Activated effector memory CD4-positive, alpha-beta T cell treated with anti-CD3 and anti-CD28 coated beads, Interleukin-2, amount 50 U/mL, for 16 hours (primary cell): ENCODE data around the gene WDR5.

Experiments used
- DNase-seq: peaks from one replicate; pipeline ENCODE4 v3.0.0-alpha.2; 2020

WDR5 gene

GRCh38 chr9:134174526-134175290, 38.8 kb downstream of the WDR5 start:
- no peak for DNase-seq

- no peak for DNase-seq
These were observed 39.5 kb downstream of the WDR5 start for GRCh38 chr9:134175291-134175807.

GRCh38 chr9:134175808-134176598, 40.1 kb downstream of the WDR5 start:
- no peak for DNase-seq

DNA sequence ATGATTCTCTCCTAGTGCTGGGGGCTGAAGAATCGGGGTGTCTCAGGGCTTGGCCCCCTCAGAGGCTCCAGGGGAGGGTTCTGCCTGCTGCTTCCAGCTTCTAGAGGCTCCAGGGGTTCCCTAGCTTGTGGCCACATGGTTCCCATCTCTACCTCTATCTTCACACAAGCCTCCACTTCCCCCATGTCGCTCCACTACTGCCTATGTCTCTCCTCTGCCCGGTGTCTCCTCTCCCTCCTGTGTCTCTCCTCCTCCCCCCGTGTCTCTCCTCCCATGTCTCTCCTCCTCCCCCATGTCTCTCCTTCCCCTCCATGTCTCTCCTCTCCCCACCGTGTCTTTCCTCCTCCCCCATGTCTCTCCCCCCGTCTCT, 40.7 kb downstream of the WDR5 start:
- DNase-seq: no peak

- no peak for DNase-seq
These were observed 41.3 kb downstream of the WDR5 start for GRCh38 chr9:134177186-134177585.

GRCh38 chr9:134177624-134178393, 41.9 kb downstream of the WDR5 start:
- DNase-seq: no peak

GRCh38 chr9:134178394-134178767, 42.5 kb downstream of the WDR5 start:
- DNase-seq: peak; percentile 45

GRCh38 chr9:134178768-134179551, 43.1 kb downstream of the WDR5 start:
- peak; percentile 58 for DNase-seq

- DNase-seq: peak; percentile 56
These were observed 43.7 kb downstream of the WDR5 start for GRCh38 chr9:134179595-134179917.

- peak; percentile 58 for DNase-seq
These were observed 44.3 kb downstream of the WDR5 start for GRCh38 chr9:134179918-134180785.

DNA sequence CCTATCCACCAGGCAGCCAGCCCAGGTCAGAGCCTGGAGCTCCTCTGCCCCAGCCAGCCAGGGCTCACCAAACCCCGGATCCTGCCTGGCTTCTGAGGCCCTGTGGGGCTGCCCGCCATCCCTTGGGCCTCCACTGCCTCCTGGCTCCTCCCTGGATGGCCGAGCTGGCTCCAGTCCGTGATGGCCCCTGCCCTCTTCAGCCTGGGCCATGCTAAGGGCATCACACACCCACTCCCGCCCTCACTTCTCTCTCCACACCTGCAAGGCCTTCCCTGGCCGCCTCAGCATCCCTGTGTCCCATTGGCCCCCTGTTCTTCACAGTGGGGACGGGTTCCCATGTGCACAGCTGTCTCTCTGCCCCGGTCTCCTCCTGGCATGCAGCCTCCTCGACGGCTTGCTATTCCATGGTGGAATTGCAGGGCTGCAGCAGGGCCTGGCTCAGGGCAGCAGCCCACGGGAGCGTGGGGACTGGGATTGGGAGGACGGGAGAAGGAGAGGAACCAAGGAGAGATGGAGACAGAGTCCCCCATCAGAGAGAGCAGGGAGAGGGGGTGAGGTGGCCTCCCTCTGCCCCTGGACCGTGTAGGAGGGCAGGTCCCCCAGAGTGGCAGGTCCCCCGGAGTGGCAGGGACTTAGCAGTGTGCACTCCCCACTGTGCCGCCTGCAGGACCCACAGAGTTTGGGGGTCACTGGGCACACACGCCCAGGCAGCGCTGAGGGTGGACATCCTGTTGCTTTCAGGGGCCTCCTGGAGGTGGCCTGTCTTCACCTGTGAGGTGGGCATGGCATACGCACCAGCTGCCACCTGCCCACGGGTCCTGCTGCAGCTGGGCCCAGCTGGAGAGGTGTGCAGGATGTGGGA, 45.1 kb downstream of the WDR5 start:
- peak; percentile 51 for DNase-seq

GRCh38 chr9:134181648-134182034, 45.8 kb downstream of the WDR5 start:
- DNase-seq: peak; percentile 61

DNA sequence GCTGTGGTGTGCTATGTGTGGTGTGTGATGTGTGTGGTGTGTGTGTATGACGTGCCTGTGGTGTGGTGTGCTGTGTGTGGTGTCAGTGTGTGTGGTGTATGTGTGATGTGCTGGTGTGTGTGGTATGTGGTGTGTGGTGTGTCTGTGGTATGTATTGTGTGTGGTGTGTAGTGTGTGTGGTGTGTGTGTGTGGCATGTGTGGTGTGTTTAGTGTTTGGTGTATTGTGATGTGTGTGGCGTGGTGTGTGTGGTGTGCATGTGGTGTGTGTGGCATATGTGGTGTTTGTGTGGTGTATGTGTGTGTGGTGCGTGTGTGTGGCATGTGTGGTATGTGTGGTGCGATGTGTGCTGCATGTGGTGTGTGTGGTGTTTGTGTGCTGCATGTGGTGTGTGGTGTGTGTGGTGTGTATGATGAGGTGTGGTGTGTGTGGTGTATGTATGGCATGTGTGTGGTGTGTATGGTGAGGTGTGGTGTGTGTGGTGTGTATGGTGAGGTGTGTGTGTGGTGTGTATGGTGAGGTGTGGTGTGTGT, 46.7 kb downstream of the WDR5 start:
- DNase-seq: peak; percentile 50

DNA sequence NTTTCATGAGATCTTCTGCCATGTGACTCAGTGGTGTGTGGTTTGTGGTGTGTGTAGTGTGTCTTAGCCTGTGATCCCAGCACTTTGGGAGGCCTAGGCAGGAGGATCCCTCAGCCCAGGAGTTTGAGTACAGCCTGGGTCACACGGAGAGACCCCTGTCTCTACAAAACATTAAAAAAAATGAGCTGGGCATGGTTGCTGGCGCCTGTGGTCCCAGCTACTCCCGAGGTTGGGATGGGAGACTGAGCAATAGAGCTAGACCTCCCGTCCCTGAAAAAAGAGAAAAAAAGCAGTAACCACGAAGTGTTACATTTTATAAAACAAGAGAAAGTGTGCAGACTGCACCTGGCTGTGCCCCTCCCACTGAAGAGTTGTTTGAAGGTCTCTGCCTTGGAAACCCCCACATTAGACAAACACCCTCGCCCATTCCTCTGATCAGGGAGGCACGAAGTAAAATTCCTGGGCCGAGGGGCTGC, 49.7 kb downstream of the WDR5 start:
- DNase-seq: peak; percentile 62

DNA sequence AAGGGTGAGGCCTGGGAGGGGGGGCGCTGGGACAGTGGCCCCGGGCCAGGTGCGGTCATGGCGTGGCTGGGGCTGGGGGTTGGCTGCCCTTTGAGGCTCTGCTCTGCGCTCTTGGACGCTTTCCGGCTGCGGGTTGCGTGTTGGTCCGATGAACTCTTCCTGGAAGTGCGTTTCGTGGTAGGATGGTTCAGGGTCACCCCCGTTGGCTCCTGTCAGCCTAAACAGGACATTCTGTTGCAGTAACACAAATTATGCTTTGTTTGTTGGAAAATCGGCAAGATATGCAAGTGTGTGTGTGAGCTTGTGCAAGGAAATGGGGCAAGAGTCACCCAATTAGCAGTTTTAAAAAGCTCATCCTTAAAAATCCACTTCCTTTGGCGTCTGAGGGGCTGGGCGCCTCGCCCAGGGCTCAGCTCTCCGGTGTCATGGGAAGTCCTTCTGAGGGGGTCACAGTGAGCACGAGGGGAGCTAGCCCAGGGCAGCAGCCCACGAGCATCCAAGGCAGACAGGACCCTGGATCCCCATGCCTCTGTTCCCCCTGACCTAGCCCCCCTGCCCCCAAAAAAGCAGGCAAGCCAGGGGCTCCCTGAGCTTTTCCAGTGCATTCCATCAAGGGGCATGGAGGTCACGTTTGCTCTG, 50.7 kb downstream of the WDR5 start:
- DNase-seq: peak; percentile 50

DNA sequence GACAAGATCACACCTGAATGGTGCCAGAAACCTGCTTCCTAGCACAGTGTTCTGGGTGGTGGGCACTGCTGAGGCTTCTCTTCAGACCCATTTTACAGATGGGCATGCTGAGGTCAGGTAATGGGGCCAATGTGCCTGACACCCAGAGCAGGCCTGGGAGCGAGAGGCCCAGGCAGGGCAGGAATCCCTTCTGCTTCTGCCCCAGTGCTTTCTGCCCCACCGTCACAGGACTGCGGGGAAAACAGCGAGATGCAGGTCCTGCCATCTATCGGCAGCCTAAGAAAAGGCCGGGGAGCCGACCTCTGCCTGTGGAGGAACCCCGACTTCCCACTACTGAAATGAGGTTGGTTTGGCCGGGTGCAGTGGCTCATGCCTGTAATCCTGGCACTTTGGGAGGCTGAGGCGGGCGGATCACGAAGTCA, 51.2 kb downstream of the WDR5 start:
- DNase-seq: peak; percentile 65

- DNase-seq: peak; percentile 52
These were observed 52.1 kb downstream of the WDR5 start for GRCh38 chr9:134187891-134188385.

DNA sequence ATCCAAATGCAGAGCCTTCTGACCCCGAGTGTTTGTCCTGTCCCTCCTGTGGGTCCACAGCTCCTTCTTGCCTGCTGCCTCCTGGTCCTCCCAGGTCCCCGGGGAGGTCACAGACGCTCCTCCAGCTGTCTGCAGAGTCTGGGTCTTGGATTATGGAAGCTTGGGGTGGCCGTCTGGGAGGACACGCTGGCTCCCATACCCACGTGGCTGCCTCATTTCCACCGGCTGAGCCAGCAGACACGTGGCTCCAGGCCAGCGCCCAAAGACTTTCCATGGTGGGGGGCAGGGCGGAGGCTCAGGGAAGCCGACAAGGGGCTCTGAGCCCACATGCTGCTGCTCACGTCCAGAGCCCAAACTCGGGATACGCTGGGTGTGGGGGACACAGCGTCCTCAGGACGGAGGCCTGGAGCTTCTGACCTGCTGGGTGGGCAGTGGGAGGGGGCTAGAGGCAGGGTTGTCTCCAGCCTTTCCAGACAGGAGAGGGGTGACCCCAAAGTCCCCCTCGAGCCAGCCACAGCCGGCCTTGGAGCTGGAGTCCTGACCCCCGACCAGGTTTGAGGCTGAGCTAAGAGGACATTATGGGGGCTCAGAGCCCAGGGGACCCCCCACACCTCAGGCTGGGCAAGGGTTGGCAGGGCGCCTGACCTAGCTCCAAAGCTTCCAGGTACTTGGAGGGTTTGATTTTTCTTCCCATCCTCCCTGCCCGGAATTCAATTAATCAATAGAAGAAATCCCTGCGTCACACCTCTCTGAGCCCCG, 52.7 kb downstream of the WDR5 start:
- peak; percentile 56 for DNase-seq

GRCh38 chr9:134189145-134189469, 53.2 kb downstream of the WDR5 start:
- DNase-seq: peak; percentile 31
